ENCODE measurements around the gene PIWIL4.
"Not testable (repeated sequence)": the region's sequence is repeated elsewhere in the genome, so short reads cannot be mapped to it uniquely, and the experiment has no call there.

PIWIL4 gene

DNA sequence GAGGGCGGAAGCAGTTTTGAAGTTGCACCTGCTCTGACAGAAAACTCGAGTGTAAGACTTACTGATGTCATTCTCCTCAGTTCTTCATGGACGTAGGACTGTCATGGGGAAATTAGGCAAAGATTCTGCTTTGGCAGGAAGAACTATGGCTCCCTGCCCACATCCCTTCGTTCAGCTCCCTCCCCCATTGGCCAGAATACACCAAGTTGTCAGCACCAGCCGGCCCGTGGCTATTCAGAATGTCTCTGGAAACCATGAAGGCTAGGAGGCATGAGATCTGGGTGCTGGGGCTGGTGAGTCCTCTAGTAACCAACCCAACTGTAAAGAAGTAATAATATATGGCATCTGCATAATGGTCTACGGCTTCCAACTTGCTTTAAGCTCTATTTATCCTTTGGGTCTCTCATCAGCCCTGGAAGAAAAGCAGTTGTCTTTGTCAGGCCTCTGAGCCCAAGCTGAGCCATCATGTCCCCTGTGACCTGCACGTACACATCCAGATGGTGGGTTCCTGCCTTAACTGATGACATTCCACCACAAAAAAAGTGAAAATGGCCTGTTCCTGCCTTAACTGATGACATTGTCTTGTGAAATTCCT lies 74.1 kb downstream of the PIWIL4 start:
- H3K27ac ChIP-seq = no peak overlapping the region

DNA sequence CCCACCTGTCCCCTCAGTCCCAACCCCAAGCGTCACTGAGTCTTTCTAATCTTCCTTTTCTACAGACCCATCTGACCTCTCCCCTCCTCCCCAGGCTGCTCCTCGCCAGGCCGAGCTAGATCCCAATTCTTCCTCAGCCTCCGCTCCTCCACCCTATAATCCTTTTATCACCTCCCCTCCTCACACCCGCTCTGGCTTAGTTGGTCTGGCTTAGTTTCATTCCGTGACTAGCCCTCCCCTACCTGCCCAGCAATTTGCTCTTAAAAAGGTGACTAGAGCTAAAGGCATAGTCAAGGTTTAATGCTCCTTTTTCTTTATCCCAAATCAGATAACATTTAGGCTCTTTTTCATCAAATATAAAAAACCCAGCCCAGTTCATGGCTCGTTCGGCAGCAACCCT lies 76.0 kb downstream of the PIWIL4 start:
- not testable (repeated sequence) for H3K27ac ChIP-seq; H3K27me3 ChIP-seq (ENCODE audit: insufficient read depth, low read depth, severe bottlenecking); H3K4me3 ChIP-seq (ENCODE audit: low read depth, low read length); H3K9me3 ChIP-seq (ENCODE audit: severe bottlenecking); H3K36me3 ChIP-seq
- peak; percentile 55 for DNase-seq

More for the DNA sequence above, 74.1 kb downstream of the PIWIL4 start:
- TF ChIP-seq, protein P1, sequence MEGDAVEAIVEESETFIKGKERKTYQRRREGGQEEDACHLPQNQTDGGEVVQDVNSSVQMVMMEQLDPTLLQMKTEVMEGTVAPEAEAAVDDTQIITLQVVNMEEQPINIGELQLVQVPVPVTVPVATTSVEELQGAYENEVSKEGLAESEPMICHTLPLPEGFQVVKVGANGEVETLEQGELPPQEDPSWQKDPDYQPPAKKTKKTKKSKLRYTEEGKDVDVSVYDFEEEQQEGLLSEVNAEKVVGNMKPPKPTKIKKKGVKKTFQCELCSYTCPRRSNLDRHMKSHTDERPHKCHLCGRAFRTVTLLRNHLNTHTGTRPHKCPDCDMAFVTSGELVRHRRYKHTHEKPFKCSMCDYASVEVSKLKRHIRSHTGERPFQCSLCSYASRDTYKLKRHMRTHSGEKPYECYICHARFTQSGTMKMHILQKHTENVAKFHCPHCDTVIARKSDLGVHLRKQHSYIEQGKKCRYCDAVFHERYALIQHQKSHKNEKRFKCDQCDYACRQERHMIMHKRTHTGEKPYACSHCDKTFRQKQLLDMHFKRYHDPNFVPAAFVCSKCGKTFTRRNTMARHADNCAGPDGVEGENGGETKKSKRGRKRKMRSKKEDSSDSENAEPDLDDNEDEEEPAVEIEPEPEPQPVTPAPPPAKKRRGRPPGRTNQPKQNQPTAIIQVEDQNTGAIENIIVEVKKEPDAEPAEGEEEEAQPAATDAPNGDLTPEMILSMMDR (IDR thresholded peaks at IDR 0.05; ENCODE audit: low read depth, low read length) = no peak
- Histone ChIP-seq H3K27me3 (ENCODE audit: insufficient read depth, low read depth, severe bottlenecking) (no peaks in the 10 kb centered on the region), H3K4me3 (ENCODE audit: low read depth, low read length) (no peak overlapping the region), H3K36me3 (no peaks in the 10 kb centered on the region), H3K9me3 (ENCODE audit: severe bottlenecking) (no peaks in the 10 kb centered on the region)
- no peak for DNase-seq

DNA sequence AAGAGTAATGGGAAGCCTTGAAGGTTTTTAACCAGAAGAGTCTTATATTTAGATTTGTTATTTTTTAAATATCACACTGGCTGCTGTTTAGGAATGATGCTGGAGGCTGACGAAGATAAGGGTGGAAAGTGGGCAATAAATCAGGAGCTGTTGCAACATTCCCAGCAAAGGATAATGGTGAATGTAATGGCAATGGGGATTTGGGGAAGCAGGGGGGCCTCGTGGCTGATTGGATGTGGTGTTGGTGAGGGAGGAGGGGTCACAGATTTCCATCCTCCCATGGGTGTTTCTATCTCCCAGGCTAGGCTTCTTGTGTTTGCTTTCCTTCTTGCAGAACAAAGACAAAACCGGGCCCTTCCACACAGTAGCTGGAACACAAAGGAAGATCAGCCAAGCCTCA lies 80.8 kb downstream of the PIWIL4 start:
- no peaks in the 10 kb centered on the region for H3K36me3 ChIP-seq
- no peak for DNase-seq
- no peaks in the 10 kb centered on the region for H3K9me3 ChIP-seq (ENCODE audit: severe bottlenecking)
- H3K27me3 ChIP-seq (ENCODE audit: insufficient read depth, low read depth, severe bottlenecking) = no peaks in the 10 kb centered on the region
- TF ChIP-seq, protein P1 (IDR thresholded peaks at IDR 0.05; ENCODE audit: low read depth, low read length) = no peak
- no peak overlapping the region for H3K4me3 ChIP-seq (ENCODE audit: low read depth, low read length)
- no peak overlapping the region for H3K27ac ChIP-seq

GRCh38 chr11:94648789-94649188 lies 81.6 kb downstream of the PIWIL4 start:
- no peaks in the 10 kb centered on the region for H3K36me3 ChIP-seq
- no peak overlapping the region for H3K27ac ChIP-seq
- TF ChIP-seq, protein P1 (IDR thresholded peaks at IDR 0.05; ENCODE audit: low read depth, low read length) = no peak
- no peaks in the 10 kb centered on the region for H3K9me3 ChIP-seq (ENCODE audit: severe bottlenecking)
- H3K4me3 ChIP-seq (ENCODE audit: low read depth, low read length) = no peak overlapping the region
- no peaks in the 10 kb centered on the region for H3K27me3 ChIP-seq (ENCODE audit: insufficient read depth, low read depth, severe bottlenecking)
- no peak for DNase-seq

- Histone ChIP-seq H3K9me3 (ENCODE audit: severe bottlenecking) (no peaks in the 10 kb centered on the region), H3K4me3 (ENCODE audit: low read depth, low read length) (no peak overlapping the region), H3K27ac (no peak overlapping the region), H3K36me3 (no peaks in the 10 kb centered on the region), H3K27me3 (ENCODE audit: insufficient read depth, low read depth, severe bottlenecking) (no peaks in the 10 kb centered on the region)
- TF ChIP-seq, protein P1 (IDR thresholded peaks at IDR 0.05; ENCODE audit: low read depth, low read length) = no peak
- DNase-seq = no peak
These were observed 82.1 kb downstream of the PIWIL4 start for GRCh38 chr11:94649254-94649653.

GRCh38 chr11:94649964-94650623 lies 82.9 kb downstream of the PIWIL4 start:
- H3K27ac ChIP-seq = no peak overlapping the region
- TF ChIP-seq, protein P1 (IDR thresholded peaks at IDR 0.05; ENCODE audit: low read depth, low read length) = no peak
- no peak overlapping the region for H3K4me3 ChIP-seq (ENCODE audit: low read depth, low read length)
- DNase-seq = no peak
- no peaks in the 10 kb centered on the region for H3K36me3 ChIP-seq
- no peaks in the 10 kb centered on the region for H3K27me3 ChIP-seq (ENCODE audit: insufficient read depth, low read depth, severe bottlenecking)
- H3K9me3 ChIP-seq (ENCODE audit: severe bottlenecking) = no peaks in the 10 kb centered on the region
